G401.6 (cell line): ENCODE data around the gene PSEN2.

Experiments
- FAIRE-seq: peaks from 2 replicates; lab custom pipeline; 2012; peaks lifted over from hg19 to GRCh38; lab: Jason Lieb, UNC

The PSEN2 gene

DNA sequence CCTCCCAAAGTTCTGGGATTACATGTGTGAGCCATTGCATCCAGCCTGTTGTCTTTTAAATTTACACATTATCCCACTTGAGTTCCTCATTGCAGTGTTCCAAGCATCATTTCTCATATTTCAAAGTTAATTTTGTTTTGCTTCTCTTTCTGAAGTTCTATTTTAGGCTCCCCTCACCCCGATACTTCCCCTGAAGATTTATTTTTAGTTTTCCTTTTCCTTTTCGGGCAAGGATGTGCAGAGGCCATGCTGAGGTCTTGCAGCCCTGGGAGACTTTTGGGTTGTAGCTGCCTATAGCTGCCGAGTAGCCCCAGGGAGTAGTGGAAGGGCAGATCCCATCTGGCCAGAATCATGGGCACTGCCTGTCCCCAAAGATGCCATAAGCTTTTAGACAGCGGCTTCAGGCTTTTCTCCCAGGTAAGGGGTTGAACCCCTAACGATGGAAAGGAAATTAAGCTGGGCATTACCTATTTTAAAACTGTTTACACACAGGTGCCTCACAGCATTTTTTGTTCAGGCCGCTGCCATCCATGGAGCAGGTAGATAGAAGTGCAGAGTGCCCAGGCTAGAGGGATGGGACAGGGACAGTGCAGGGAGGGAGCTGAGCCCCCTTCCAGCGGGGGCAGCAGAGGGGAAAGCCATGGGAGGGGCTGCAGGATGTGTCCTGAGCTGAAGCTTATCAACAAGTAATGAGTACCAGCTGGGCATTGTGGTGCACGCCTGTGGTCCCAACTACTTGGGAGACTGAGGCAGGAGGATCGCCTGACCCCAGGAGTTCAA lies 15.9 kb downstream of the PSEN2 start:
- no peak for FAIRE-seq

DNA sequence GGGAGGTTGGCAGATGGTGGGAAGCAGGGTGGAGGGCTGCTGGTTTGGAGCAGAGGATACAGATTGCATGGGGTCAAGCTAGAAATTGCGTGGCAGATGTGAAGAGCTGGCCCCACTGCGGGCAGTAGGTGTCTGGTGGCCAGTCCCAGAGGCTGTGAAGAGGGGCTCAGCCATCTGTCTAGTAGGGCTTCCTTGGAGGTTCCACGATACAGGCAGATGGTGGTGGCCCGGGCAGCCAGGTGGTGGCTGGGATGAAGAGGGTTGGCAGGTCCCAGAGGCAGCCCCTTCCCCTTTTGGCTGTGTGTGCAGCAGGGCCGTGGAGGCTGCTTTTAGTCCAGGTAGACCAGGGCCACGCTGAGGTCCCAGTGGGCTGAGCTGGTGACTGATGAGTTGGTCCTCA lies 16.6 kb downstream of the PSEN2 start:
- FAIRE-seq = no peak

DNA sequence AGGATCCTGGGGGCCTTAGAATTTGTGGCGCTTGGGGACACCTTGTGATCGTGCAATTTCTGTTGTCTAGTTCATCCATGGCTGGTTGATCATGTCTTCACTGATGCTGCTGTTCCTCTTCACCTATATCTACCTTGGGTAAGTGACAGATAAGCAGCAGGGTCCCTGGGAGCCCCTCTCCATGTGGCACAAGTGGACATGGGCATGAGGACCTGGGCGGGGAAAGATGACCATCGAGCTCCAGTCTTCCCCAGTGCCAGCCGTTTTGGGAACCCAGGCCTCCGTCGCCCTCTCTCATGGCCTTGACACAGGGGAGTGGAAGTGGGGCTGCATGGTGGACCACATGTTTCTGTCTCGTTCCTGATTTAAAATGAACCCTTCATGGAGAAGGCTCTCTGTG lies 17.6 kb downstream of the PSEN2 start:
- no peak for FAIRE-seq

DNA sequence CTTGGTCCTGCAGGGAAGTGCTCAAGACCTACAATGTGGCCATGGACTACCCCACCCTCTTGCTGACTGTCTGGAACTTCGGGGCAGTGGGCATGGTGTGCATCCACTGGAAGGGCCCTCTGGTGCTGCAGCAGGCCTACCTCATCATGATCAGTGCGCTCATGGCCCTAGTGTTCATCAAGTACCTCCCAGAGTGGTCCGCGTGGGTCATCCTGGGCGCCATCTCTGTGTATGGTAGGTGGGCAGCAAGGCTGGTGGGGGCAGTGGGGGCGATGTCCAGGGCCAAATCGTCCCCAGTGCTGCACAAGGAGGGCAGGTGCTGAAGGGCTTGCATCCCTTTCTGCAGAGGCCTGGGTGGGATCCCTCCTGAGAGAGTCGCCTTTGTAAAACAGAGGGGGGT lies 18.4 kb downstream of the PSEN2 start:
- no peak for FAIRE-seq

DNA sequence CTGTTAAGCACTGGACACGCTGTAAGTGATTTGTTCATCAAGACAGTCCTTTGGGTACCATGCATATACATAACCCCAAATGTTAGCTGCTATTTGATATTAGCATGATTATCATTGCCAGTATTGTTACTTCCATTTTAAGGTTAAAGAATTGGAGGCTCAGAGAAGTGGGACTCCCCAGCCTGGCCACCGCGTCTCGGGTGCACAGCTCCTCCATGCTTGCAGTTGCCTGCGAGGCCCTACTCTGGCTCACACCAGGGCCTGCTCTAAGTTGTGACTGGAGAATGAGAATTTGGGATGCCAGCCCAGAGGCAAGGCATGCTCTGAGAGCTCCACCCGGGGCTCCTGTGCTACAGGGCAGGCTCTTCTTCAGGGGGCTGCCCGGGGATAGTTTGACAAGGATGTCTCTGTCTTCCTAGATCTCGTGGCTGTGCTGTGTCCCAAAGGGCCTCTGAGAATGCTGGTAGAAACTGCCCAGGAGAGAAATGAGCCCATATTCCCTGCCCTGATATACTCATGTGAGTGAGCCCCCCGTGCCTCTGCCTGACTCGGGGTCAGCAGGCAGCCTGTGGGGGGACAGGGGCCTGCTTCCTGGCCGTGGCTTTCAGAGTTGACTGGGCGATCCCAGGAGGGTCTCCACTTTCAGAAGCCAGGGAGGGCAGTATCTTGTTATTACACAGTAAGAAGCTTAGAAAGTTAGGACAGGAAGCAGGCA lies 19.4 kb downstream of the PSEN2 start:
- FAIRE-seq = no peak

DNA sequence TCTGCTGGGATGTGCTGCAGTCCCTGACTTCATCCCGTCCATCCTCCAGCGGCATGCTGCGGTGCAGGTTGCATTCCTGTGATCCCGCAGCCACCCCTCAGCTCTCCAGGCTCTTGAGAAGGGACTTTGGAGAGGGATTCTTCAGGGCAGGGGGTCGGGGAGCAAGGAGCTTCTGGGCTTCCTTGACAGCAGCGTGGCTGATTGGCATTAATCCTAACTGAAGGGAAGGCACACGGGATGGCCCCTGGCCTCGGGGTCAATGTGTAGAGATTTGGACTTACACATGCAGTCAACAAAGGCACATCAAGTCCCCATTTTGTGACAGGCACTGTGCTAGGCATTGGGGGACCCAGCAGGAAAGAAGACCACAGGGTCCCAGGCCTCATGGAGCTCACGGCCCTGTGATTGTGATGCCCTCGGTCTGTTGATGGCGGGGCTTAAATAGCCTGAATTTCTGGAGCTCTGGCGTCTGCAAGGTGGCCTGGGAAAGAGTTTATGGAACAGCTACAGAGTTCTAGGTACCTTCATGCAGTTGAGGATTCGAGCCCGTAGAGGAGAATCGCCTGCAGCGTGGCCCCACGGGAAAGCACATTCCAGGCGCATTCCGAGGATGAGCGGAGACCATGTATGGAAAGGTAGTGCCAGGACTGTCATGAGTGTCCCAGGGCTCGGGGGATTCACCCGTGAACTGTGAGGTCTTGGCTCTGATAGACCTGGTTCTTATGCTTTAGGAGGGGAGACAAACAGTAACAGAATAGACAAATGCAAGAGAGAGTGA lies 20.1 kb downstream of the PSEN2 start:
- no peak for FAIRE-seq

DNA sequence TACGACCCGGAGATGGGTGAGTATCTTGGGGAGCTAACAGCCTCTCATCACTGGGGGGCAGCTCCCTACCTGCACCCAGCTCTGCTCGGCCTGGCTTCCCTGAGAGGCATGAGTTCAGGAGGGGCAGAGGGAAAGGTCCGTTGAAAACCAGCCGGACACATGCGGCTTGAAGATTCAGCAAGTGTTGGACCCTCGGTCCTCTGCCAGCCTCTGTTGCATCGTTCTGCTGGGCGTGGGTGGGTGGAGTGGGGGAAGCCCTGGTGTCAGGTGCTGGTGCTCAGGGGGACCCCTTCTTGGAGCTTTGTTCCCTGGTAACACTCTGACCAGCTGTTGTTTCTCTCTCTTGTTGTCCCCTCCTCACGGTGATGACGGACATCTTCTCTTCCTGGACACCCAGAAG lies 20.9 kb downstream of the PSEN2 start:
- FAIRE-seq = no peak

DNA sequence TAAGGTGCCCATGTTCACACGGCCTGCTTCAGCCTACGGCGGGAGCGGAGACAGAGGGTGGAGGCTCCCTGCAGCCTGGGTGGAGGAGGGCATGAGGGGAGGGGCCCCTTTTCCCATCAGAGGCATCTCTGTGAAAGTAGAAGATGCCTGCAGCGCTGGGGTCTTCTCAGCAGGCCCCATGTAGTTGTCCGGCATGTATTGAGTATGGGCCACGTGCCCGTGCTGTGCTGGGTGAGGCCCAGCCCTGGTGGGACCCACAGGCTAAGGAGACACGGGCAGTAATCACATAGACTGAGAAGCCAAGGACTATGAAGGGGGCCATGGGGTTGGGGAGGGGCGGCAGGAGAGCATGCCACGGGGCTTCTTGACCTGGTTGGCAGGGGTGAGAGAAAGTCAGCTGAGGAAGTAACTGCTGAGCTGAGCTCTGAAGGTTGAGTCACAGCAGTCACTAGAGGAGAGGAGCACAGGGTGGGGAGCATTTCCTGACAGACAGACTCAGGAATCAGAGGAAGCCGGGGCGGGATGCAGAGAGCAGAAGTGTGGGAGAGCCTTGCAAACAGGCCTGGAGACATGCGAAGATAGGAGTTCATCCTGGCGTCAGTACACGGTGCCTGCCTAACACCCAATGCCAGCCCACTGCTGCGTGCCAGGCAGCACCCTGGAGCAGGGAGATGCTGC lies 21.6 kb downstream of the PSEN2 start:
- no peak for FAIRE-seq

DNA sequence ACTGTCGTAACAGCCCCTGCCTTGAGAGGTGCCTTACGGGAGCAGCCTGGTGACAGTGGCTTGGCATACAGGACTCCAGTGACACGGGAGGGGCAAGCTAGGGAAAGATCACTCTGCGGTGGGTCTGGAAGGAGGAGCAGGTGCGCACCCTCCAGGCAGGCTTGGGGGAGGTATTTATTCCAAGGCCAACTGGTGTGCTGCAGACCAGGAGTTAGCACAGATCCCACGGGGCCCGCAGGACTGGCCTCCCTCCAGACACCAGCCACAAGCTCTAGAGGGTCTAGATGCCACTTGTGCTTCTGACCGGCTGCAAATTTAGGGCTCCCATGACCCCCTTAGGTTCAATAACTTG lies 22.1 kb downstream of the PSEN2 start:
- FAIRE-seq = no peak

DNA sequence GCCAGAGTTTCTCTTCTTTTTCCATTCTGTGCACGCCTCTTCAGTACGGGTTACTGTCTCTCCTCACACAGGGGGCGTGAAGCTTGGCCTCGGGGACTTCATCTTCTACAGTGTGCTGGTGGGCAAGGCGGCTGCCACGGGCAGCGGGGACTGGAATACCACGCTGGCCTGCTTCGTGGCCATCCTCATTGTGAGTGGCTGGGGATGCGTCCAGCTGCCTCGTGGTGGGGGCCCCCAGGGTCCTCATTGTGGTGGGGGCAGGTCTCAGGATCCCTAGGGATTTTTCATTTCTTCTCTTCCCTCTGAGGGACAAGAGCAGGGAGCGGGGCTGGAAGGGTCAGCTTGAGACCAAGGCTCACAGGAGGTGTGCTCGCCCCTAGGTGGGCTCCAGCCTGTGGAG lies 23.5 kb downstream of the PSEN2 start:
- no peak for FAIRE-seq

DNA sequence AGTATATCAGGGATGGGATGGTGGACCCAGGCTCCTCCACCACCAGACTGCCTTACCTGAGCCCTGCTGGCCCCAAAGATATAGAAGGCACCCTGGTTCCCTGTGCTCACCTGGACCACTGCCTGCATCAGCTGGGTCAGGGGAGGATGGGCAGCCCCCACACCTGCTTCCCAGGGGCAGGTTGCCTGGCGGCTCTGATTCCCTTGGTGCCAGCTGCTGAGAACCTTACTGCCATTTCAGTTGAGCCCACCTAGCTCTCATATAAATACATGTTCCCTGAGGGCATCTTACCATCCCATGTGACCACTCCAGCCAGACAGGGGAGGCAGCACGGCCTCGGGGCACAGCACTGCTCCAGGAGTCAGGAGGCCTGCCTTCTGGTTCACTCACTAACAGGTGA lies 24.4 kb downstream of the PSEN2 start:
- FAIRE-seq = no peak

DNA sequence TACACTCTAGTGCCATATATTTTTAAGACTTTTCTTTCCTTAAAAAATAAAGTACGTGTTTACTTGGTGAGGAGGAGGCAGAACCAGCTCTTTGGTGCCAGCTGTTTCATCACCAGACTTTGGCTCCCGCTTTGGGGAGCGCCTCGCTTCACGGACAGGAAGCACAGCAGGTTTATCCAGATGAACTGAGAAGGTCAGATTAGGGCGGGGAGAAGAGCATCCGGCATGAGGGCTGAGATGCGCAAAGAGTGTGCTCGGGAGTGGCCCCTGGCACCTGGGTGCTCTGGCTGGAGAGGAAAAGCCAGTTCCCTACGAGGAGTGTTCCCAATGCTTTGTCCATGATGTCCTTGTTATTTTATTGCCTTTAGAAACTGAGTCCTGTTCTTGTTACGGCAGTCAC lies 25.2 kb downstream of the PSEN2 start:
- FAIRE-seq = no peak

DNA sequence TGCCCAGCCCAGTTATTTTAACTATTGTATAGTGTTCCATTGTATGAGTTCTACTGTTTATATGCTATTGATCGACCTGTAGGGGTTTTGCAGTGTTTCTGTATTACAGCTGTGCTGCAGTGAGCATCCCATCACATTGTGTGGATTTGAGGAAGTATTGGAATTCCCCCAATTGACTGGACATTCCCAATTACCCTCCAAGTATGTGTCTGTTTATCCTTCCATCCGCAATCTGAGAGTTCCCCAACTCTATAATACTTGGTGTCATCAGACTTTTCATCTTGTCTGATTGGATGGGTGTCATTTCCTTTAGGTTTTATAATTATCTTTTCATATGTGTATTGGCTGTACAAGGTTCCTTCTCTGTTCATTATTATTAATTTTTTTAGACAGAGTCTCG lies 27.8 kb downstream of the PSEN2 start:
- FAIRE-seq = no peak

DNA sequence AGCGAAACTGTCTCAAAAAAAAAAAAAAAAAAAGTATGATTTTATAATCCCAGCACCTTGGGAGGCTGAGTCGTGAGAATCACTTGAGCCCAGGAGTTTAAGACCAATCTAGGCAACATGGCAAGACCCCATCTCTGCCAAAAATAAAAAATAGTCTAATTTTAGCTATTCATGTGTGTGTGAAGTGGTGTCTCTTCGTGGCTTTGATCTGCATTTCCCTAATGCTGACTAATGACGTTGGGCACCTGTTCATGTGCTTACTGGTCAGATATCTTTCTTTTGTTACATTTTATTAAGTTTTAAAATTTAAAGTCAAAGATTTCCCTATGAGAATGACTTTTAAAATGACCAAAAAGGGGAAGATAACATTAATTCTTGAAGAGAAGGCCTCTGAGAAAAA lies 31.0 kb downstream of the PSEN2 start:
- no peak for FAIRE-seq

DNA sequence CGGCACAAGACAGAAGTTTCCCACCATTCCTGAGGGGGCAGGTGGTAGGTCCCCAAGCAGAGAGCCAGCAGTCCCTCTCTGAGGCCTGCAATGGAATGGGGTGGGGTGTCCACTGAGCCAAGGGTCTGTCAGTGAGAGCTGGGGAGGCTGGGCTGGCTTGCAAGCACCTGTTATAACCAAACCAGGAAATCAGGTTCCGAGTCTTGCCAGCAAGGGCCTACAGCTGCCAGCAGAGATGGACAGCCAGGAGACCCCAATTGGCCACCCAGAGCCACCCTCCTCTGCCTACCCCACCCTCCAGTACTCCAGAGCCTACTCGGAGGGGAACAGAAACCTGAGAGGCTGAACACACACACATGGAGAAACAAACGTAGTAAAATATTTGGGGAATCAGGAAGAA lies 32.2 kb downstream of the PSEN2 start:
- no peak for FAIRE-seq

DNA sequence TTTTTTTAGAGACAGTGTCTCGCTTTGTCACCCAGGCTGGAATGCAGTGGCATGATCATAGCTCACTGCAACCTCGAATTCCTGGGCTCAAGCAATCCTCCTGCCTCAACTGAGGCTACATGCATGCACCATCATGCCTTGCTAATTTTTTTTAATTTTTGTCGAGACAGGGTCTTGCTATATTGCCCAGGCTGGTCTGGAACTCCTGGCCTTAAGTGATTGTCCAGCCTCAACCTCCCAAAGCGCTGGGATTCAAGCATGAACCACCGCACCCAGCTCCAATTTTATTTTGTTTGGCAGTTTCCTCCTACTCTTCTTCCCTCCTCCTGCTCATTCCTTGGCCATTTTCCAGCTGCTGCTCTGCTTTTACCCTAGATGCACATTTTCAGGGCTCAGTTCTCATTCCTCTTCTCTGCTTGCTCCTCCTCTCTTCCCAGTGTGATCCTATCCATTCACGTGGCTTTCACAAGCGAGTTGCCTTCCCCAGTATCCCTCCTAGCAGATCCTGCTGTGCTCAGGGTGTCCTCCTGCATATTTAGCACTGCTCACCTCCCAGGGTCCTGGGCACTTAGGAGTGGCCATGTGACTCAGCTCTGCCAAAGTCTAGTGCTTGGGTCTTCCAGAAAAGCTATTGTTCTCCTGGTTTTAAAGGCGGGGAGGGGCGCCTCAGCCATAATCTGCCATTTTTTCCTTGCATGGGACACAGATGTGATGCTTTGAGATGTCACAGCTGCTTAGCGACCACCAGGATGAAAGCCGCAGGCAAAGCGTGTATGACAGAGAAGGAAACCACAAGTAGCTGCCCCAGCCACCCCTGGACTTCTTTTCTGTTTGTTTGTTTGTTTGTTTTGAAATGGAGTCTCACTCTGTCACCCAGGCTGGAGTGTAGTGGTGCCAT lies 33.7 kb downstream of the PSEN2 start:
- FAIRE-seq = no peak

DNA sequence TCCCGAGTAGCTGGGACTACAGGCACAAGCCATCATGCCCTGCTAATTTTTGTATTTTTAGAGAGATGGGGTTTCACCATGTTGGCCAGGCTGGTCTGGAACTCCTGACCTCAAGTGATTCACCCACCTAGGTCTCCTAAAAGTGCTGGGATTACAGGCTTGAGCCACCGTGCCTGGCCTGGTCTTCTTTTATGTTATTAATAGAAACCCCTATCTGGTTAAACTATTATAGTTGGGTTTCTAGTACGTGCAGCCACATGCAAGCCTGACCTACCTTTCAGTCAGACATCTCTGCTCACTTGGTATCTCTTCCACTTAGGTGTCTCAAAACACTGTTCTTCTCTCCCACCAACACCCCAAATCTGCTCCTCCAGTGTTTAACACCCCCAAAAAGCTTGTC lies 34.4 kb downstream of the PSEN2 start:
- no peak for FAIRE-seq

DNA sequence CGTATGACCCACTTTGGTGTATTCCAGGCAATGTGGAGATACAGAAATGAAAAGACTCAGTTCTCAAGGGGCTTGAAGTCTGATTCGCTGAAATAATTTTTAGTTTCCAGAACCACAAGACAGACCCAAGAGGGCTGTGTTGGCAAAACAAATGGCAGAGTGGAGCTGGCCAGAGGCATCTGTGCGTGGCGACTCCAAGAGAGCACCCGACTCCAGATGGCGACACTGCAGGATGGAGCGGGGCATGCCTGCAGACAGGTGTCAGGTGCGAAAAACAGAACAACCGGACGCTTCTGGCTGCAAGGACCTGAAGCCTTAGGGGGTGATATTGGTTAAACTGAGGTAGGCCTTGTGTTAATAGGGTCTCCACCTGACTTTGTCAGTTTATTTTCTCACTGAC lies 38.0 kb downstream of the PSEN2 start:
- FAIRE-seq = no peak

DNA sequence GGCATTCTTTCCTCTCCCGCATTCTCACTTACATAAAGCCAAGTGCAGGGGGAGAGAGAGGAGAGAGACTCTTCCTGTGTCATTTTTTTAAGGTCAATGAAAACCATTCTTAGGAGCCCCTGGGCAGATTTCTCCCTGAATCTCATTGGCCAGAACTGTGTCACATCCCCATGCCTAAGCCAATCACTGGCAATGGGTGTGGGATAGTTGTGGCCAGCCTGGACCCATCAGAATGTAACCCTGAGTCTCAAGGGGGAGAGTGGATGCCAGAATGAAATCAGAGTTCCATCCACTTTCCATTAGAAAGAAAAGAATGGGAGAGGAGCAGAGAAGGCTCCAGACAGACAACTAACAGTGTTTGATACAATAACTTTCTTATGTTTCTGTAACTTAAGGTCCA lies 38.5 kb downstream of the PSEN2 start:
- no peak for FAIRE-seq

DNA sequence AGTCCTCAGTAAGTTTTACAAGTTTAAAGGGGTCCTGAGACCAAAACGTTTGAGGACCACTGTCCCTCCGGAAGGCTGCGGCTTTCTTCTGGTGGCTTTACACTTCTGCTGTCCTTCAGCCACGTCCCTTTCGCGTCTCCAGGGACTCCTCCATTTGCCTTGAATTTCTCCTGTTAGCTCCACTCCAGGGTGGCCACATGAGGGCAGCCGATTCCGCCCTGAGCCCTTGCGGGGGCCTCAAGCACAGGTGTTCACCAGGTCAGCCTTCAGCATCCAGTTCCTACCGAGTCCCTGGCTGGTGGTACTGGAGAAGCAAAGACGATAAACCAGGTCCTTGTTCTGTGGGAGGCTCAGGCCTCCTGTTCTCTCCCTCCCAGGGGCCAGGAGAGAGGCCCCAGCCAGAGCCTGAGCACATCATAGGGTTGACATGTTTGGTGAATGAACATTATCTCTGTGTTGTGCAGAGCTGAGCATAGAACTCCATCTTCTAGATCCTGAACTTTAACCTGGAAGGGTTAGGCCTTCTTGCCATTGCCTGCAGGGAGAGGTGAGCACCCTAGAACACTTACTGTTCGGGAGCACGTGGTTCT lies 42.3 kb downstream of the PSEN2 start:
- FAIRE-seq = no peak

DNA sequence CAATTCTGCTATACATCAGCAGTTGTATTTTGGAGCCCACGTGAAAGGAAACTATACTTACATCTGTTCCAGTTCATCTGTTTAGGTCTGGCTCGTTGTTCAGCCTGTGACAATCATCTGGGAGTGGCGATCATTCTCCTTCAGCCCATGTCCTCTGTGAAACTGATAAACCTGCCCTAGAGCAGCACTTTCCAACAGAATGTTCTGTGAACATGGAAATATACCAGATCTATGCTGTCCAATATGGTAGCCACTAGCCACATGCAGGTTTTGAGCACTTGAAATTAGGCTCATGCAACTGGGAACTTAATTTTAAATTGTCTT lies 45.2 kb downstream of the PSEN2 start:
- no peak for FAIRE-seq

DNA sequence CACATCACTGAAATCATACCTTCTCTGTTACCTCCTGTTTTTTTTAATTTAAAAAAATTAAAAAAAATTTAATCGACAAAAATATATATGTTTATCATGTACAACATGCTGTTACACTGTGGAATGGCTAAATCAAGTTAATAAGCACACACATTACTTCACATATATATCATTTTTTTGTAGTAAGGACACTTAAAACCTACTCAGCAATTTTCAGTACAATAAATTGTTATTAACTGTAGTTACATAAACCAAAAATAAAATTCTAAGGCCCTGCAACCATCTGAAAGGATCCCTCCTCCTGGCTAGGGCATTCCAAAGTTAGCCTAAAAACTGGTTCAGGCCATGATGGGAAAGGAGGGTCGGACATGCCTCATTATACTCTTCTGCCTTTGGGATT lies 46.1 kb downstream of the PSEN2 start:
- no peak for FAIRE-seq
